HG02678 (cell line): Measurements from ENCODE around the gene MRPL38.
"Not testable (repeated sequence)": the region's sequence is repeated elsewhere in the genome, so short reads cannot be mapped to it uniquely, and the experiment has no call there.

Source experiments
- ATAC-seq: cut with Tn5 transposase; IDR thresholded peaks from one replicate; pipeline ENCODE4 v1.9.1; 2021; ENCODE audit warnings: mild to moderate bottlenecking, moderate library complexity; ENCODE audit not compliant: unreplicated experiment

Gene MRPL38

DNA sequence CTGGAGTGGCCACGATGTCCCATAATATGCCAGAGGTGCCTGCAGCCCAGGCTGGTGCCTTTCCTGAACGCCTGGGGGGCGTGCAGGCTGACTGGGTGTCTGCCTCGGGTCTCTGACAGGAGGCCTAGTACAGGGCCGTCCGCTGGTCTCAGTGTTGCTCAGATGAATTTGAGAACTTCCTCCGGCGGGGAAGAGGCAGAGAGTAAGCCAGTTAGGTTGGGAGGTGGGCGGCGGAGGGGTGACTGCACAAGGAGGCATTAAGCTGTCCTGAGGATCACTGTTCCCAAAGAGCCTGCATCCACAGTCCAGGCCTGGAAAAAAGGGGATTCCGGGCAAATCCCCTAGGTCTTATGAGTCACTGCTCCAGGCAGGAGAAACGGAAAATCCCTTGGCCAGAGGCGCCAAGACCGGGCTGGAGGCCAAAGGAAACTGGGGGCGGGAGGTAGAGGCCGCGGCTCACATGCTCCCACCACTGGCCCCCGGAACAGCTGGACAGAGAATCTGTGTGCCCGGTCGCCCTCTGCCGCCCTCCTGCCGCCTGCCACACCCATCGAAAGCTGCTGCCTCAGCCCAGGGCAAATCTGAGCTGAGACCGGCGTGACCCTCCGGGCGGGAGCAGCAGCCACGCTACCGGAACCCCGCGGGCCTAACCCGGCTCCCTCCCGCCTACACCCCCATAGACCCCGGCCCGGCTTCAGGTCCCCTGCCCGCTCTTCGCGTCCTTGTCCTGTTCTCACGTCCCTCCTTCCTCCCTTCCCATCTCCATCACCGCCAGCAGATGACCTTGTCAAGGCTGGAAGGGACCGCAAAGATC is 27.5 kb downstream of the MRPL38 start:
- ATAC-seq, result no peak

- no peak for ATAC-seq
Observed at GRCh38 chr17:75876190-75876937, 28.3 kb downstream of the MRPL38 start.

- ATAC-seq, result no peak
Observed at GRCh38 chr17:75875940-75876189, 28.8 kb downstream of the MRPL38 start.

DNA sequence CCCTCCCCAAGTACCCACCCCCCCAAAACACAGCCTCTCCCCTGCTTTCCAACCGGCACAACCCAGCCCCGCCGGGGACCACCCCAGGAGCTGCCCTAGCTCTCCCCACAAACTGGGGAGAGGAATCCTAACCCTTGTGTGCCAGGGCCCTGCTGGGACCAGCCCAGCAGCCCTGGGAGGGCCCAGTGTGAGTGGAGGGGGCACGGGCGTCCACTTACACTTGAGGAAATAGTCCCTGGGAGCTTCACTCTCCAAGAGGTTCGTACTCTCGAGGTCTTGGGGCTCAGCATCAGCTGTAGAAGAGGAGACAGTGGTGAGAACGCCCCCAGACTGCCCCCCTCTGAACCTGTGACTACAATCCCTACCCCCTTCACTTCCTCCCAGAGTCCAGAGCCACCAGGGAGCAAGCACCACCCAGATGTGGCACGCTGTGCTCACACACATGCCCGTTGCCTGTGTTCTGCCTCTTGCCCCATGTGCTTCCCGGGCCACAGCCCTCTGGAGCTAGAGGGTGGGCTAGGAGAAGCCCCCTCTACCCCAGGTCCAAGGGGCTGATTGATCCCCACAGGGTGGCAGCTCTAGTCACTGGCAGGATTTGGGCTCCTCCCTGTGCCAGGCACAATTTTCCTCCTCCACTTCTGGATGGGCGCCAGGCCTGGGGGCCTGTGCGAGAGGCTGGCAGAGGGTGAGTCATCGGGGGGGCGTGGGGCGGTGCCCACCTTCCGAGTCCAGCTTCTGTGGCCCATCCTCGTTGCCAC is 29.3 kb downstream of the MRPL38 start:
- ATAC-seq, result no peak

- no peak for ATAC-seq
Observed at GRCh38 chr17:75874323-75875181, 30.1 kb downstream of the MRPL38 start.

DNA sequence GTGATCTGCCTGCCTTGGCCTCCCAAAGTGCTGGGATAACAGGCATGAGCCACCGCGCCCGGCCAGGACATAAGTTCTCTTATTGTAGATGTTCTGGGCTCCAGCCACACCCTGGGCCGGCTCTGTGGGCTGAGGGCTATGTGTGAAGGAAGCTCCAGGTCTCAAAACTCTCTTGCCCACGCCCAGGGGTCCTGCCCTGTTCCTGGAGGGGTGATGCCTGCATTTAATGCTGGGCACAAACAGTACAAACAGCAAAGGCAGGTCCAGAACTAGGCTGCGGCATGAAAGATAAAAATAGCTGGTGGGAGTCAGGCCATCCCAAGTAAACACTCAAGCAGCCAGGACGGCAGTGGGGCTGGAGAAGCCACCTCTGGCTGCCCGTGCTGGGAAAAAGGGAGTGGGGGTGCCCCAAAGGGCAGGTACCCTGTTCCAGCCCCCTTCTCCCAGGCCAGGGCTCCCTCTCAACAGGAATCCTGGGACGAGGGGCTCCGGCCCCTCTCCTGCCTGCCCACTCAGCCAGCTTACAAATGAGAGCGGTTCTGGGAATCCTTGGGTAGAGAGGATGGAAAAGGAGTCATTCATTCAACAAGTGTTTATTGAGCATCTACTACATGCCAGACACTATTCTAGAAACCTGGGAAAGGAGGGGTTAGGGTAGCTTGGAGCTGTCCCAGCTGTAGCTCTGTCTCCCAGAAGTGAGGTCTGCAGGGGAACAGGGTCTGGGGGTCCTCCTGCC is 30.9 kb downstream of the MRPL38 start:
- ATAC-seq, result no peak

GRCh38 chr17:75872434-75873351 is 32.0 kb downstream of the MRPL38 start:
- ATAC-seq, result no peak

DNA sequence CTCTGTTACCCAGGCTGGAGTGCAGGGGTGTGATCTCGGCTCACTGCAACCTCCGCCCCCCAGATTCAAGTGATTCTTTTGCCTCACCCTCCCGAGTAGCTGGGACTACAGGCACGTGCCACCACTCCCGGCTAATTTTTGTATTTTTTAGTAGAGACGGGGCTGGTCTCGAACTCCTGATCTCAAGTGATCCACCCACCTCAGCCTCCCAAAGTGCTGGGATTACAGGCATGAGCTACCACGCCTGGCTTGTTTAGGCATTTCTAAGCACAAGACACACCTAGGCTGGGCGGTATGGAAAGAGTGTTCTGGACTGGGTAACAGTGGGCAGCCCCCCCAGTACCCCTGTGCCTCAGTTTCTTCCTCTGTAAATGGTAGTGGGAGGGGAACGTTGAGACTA is 34.5 kb downstream of the MRPL38 start:
- ATAC-seq, result not testable (repeated sequence)

- ATAC-seq, result no peak
Observed at GRCh38 chr17:75869282-75870141, 35.2 kb downstream of the MRPL38 start.

- ATAC-seq, result not testable (repeated sequence)
Observed at GRCh38 chr17:75868730-75869281, 35.9 kb downstream of the MRPL38 start.

DNA sequence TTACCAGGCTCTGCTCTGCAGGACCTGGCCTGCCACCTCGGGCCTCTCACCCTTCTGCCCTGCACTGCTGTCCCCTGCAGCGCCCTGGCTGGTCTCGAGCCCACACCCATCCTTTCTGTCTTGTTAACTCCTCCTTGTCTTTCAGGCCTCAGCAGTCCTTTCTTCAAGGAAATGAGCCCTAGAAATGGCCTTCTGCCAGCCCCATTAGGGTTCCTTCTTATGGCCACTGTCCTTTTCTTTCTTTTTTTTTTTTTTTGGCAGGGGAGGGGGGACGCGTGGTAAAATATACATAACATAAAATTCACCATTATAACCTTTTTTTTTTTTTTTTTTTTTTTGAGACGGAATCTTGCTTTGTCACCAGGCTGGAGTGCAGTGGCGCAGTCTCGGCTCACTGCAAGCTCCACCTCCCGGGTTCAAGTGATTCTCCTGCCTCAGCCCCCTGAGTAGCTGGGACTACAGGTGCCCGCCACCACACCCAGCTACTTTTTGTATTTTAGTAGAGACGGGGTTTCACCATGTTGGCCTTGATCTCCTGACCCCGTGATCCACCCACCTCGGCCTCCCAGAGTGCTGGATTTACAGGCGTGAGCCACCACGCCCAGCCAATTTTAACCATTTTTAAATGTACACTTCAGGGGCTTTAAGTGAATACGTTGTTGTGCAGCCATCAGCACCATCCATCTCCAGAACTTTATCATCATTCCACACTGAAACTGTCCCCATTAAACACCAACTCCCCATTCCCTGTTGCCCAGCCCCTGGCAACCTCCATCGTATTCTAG is 39.1 kb downstream of the MRPL38 start:
- not testable (repeated sequence) for ATAC-seq

DNA sequence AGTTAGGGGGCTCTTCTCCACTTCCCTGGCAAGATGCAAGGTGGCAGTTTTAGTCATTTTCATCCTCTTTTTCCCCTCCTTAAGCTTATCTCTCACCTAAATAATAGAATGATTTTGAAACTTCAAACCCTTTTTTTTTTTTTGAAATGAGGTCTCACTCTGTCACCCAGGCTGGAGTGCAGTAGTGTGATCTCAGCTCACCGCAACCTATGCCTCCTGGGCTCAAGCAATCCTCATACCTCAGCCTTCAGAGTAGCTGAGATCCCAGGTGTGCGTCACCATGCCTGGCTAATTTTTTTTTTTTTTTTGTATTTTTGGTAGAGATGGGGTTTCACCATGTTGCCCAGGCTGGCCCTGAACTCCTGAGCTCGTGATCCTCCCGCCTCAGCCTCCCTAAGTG is 39.8 kb downstream of the MRPL38 start:
- ATAC-seq, result peak; percentile 17

DNA sequence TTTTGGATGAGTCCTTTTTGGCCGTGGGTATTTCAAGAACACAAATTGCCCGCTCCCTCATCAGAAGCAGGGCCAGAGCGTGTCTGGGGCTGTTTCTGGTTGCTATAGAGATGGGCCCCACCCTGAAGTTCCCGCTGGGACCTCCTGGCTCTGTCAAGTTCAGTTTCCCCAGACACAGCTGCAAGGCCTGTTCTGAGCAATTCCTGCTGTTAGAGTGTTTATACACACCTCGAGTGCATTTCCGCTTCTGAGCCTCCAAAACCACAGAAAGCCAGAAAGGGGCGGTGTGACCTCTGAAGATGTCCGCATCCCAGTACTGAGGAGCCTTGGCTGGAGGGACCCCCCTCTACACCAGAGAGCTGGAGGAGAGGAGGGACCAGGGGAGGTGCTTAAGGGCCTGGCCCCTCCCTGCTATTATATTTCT is 40.2 kb downstream of the MRPL38 start:
- ATAC-seq, result peak; percentile 79

GRCh38 chr17:75861927-75862317 is 42.8 kb downstream of the MRPL38 start:
- no peak for ATAC-seq

DNA sequence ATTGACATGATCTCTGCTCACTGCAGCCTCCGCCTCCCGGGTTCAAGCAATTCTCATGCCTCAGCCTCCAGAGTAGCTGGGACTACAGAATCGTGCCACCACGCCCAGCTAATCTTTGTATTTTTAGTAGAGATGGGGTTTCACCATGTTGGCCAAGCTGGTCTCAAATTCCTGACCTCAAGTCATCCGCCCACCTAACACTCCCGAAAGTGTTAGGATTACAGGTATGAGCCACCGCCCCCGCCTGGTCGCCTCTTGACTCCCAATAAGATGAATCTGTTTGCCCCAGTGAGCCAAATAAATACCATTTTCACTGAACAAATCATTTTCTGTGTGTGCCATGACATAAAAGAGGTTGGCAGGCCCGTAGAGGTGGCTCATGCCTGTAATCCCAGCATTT is 45.3 kb downstream of the MRPL38 start:
- ATAC-seq, result not testable (repeated sequence)

- ATAC-seq, result no peak
Observed at GRCh38 chr17:75856062-75856756, 48.5 kb downstream of the MRPL38 start.
